RWPE2 (cell line): ENCODE results near the gene DNM1.
A peak's percentile ranks its signal among the peaks of the same experiment; 100 is the strongest.

Experiments
- ATAC-seq: fragments of 200-7000 bp; cut with Tn5 transposase; 3 replicates; pipeline ENCODE4 v1.9.1; 2021; ENCODE audit warnings: low read depth
- DNase-seq: peaks from one replicate; pipeline ENCODE4 v3.0.0-alpha.2; 2020; ENCODE audit warnings: low spot score
- H3K27ac ChIP-seq: fragments of 450-650 bp; 2 replicates; pipeline ENCODE4 v1.5.1; 2017; ENCODE audit warnings: mild to moderate bottlenecking; ENCODE audit not compliant: poor library complexity, severe bottlenecking
- H3K27me3 ChIP-seq: fragments of 250-450 bp; sonication (Bioruptor Pico); 2 replicates; pipeline ENCODE4 v1.5.1; 2021; ENCODE audit warnings: mild to moderate bottlenecking, moderate library complexity; ENCODE audit not compliant: insufficient read depth, poor library complexity, severe bottlenecking
- H3K36me3 ChIP-seq: fragments of 250-450 bp; sonication (Bioruptor Pico); 2 replicates; pipeline ENCODE4 v1.5.1; 2020; ENCODE audit warnings: low read depth, mild to moderate bottlenecking, moderate library complexity
- H3K4me1 ChIP-seq: fragments of 250-450 bp; sonication (Bioruptor Pico); 2 replicates; pipeline ENCODE4 v1.5.1; 2021; ENCODE audit warnings: mild to moderate bottlenecking, moderate library complexity; ENCODE audit not compliant: insufficient read depth, poor library complexity, severe bottlenecking
- H3K4me3 ChIP-seq: fragments of 250-450 bp; sonication (Bioruptor Pico); 2 replicates; pipeline ENCODE4 v1.5.1; 2021; ENCODE audit warnings: mild to moderate bottlenecking, moderate library complexity; ENCODE audit not compliant: severe bottlenecking
- H3K9me3 ChIP-seq: fragments of 250-450 bp; sonication (Bioruptor Pico); 2 replicates; pipeline ENCODE4 v1.5.1; 2021; ENCODE audit warnings: mild to moderate bottlenecking, moderate library complexity; ENCODE audit not compliant: severe bottlenecking
- CTCF ChIP-seq: fragments of 450-650 bp; IDR thresholded peaks from one replicate; pipeline ENCODE4 v1.5.1; 2017; ENCODE audit warnings: mild to moderate bottlenecking, moderate library complexity; ENCODE audit not compliant: poor library complexity, severe bottlenecking

The DNM1 gene

DNA sequence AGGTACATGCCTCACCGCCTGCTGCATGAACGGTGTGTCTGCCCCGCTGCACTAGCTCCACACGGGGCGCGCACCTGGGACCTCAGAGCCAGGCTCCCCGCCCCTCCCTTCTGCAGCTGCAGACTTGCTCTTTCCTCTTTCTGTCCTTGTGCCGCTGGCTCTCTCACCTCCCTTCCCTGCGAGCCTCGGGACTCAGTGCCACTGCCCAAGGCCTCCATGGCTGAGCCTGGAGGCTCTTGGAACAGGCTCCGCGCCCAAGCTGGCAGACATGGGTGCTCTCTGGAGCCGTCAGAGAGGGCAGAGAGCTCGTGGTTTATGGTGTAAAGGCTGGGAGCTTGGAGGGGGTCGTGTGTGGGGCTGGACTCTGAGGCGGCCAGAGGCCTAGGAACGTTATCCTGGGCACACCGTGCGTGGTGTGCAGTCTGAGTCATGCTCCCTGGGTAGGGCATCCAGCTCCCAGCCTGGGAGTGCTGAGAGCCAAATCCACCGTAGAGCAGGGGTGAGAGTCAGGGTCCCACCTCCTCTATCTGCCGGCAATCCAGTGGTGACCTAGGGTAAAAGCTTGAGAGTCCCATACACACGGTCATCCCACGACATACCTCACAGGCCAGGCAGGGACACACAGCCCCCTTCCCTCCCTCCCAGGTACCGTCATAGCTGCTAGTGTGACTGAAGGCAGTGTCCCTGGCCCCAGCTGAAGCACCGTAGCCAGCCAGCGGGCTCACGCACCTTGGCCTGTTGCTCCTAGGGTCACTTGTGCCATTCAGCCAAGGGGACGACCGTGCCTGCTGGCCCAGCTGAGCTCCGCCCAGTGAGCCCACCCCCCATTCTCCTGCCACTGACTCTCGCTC, 50.2 kb downstream of the DNM1 start:
- H3K27me3 ChIP-seq: no peaks in the 10 kb centered on the region
- H3K36me3 ChIP-seq: peaks cover 15% of the 10 kb centered on the region
- no peak for ATAC-seq
- no peak for TF ChIP-seq CTCF
- no peak for DNase-seq
- no peaks in the 10 kb centered on the region for H3K9me3 ChIP-seq
- no peaks in the 10 kb centered on the region for H3K4me1 ChIP-seq
- no peak overlapping the region for H3K27ac ChIP-seq
- H3K4me3 ChIP-seq: no peak overlapping the region

GRCh38 chr9:128253991-128254346, 50.8 kb downstream of the DNM1 start:
- Histone ChIP-seq H3K27ac (no peak overlapping the region), H3K4me3 (no peak overlapping the region), H3K27me3 (no peaks in the 10 kb centered on the region), H3K9me3 (no peaks in the 10 kb centered on the region), H3K4me1 (no peaks in the 10 kb centered on the region), H3K36me3 (peaks cover 21% of the 10 kb centered on the region)
- no peak for TF ChIP-seq CTCF
- ATAC-seq: no peak
- no peak for DNase-seq

GRCh38 chr9:128254362-128254761, 51.2 kb downstream of the DNM1 start:
- H3K27ac ChIP-seq: no peak overlapping the region
- peaks cover 24% of the 10 kb centered on the region for H3K36me3 ChIP-seq
- no peaks in the 10 kb centered on the region for H3K27me3 ChIP-seq
- H3K9me3 ChIP-seq: no peaks in the 10 kb centered on the region
- ATAC-seq (no peak), DNase-seq (no peak)
- H3K4me3 ChIP-seq: no peak overlapping the region
- no peak for TF ChIP-seq CTCF
- no peaks in the 10 kb centered on the region for H3K4me1 ChIP-seq

DNA sequence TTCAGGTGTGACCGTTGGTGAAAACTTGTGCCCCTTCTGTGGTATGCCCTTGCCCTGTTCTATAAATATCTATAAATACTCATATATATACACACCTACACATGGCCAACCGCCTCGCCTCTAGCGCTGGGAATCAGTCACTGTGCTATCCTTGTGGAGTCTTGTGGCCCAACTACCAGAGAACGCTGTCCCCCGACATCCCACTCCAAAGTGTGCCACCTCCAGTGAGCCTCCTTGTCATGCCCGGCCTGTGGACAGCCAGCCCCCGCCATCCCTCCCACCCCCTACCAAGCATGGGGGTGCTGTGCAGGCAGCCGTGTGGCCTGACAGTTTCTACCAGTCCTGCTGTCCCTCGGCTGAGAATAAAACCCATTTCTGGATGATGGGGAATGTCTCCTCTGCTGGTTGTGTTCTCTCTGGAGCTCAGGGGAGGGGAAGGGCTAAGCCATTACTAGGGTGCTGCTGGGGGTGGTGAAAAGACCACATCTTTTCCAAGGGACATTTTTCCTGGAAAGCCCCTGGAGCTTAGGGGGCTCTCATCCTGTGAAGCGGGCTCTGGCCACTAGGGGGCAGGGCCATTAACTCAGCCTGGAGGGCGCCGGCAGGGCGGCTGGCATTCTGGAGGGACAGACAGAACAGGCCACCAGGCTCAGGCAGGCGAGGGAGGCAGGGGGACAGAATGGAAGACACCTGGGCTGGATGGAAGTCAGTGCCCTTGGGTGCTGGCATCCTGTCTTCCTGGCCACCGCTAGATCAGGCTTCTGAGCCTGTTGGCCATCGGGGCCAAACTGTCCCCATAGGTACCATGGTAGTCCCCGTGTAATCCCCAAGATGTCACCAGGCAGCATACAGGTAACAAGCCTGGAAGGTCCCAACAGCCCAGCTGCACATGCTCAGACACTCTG, 51.9 kb downstream of the DNM1 start:
- Histone ChIP-seq H3K4me3 (no peak overlapping the region), H3K27me3 (no peaks in the 10 kb centered on the region), H3K36me3 (peaks cover 31% of the 10 kb centered on the region), H3K4me1 (no peaks in the 10 kb centered on the region), H3K27ac (no peak overlapping the region), H3K9me3 (no peaks in the 10 kb centered on the region)
- peak; percentile 85 for TF ChIP-seq CTCF
- DNase-seq (no peak), ATAC-seq (peak; percentile 40)
